AG04450 (cell line): ENCODE measurements around the gene COPS9. TPM values are rescaled to one million over a fixed set of nuclear protein-coding genes. Genes with fewer than 3 reads are reported as not detected.

Experiments used
- CTCF ChIA-PET: fragments of 300-600, 350-600 bp; formaldehyde crosslinking; extraction: SDS; loops from one replicate; lab custom pipeline; 2022; ENCODE audit warnings: antibody characterized with exemption, inconsistent platforms; lab: Charles Lee
- POLR2A ChIA-PET: fragments of 350-600 bp; formaldehyde crosslinking; extraction: SDS; loops from one replicate; lab custom pipeline; 2021; ENCODE audit warnings: antibody characterized with exemption, inconsistent platforms; lab: Yijun Ruan, JAX
- DNase-seq: peaks from one replicate; pipeline ENCODE4 v3.0.0-alpha.2; 2011; ENCODE audit warnings: low read depth, low spot score
- H3K27ac ChIP-seq: one replicate; pipeline ENCODE4 v1.5.1; 2012; ENCODE audit warnings: low read depth, low read length, control low read depth
- H3K27me3 ChIP-seq: one replicate; pipeline ENCODE4 v1.6.0; 2012; ENCODE audit warnings: low read length; ENCODE audit not compliant: control insufficient read depth, insufficient read depth
- H3K4me3 ChIP-seq: 2 replicates; pipeline ENCODE4 v1.5.1; 2011; ENCODE audit warnings: mild to moderate bottlenecking, low read depth, low read length, control low read depth
- H3K9me3 ChIP-seq: 2 replicates; pipeline ENCODE4 v1.5.1; 2012; ENCODE audit warnings: low read length; ENCODE audit not compliant: control insufficient read depth, insufficient read depth
- CTCF ChIP-seq: IDR thresholded peaks from 2 replicates; pipeline ENCODE4 v1.5.1; 2011; ENCODE audit warnings: low read depth, low read length, control low read depth, inconsistent platforms
- polyA plus RNA-seq: library from polyadenylated mRNA; depleted of rRNA; stranded (reverse); fragments of >200 nt; gene quantifications from 2 replicates; pipeline ENCODE4 v1.2.3, GENCODE V29; 2011

Gene COPS9
- polyA plus RNA-seq, 1 experiment: 360 TPM

GRCh38 chr2:240143801-240144648 lies 7.9 kb upstream of the COPS9 start:
- Histone ChIP-seq H3K9me3 (peaks cover 6% of the 10 kb centered on the region), H3K27ac (no peak overlapping the region), H3K27me3 (peaks cover 22% of the 10 kb centered on the region), H3K4me3 (no peak overlapping the region)
- ChIA-PET CTCF (interaction anchor here (0.6 to 8.8 kb wide), 20 partner anchors 8 to 328 kb away, joined by 3 to 239 read pairs (median 4); no protein-coding TSS in a partner anchor), POLR2A (interaction anchor here (0.9 kb wide), 1 partner anchor 83 kb away, joined by 3 read pairs; no protein-coding TSS in a partner anchor)
- DNase-seq: no peak
- peak; percentile 90 for TF ChIP-seq CTCF

DNA sequence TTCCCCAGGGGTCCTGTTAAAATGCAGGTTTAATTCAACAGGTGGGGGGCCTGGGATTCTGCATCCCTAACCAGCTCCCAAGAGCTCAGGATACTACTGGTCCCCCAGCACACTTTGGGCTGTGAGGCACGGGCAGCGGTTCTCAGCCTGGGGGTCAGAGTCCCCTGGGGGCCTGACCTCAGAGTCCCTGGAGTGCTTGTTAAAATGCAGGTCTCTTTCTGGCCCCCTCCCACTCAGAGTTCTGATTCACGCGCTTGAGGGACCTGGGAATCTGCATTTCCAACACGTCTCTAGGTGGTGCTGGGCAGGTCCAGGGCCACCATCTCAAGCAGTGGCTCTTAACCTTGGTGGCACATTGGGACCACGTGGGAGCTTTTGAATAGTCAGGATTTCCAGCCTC lies 7.2 kb upstream of the COPS9 start:
- Histone ChIP-seq H3K27me3 (peaks cover 22% of the 10 kb centered on the region), H3K4me3 (no peak overlapping the region), H3K9me3 (peaks cover 6% of the 10 kb centered on the region), H3K27ac (no peak overlapping the region)
- no peak for DNase-seq
- ChIA-PET POLR2A (interaction anchor here (0.9 kb wide), 1 partner anchor 82 kb away, joined by 3 read pairs; no protein-coding TSS in a partner anchor), CTCF (interaction anchor here (0.6 to 8.8 kb wide), 18 partner anchors 9 to 152 kb away, joined by 3 to 239 read pairs (median 4); no protein-coding TSS in a partner anchor)
- no peak for TF ChIP-seq CTCF

GRCh38 chr2:240142859-240143258 lies 6.8 kb upstream of the COPS9 start:
- Histone ChIP-seq H3K4me3 (no peak overlapping the region), H3K9me3 (peaks cover 6% of the 10 kb centered on the region), H3K27me3 (peaks cover 22% of the 10 kb centered on the region), H3K27ac (no peak overlapping the region)
- no peak for TF ChIP-seq CTCF
- POLR2A ChIA-PET: no interaction called here
- DNase-seq: no peak
- CTCF ChIA-PET: interaction anchor here (0.6 to 8.8 kb wide), 20 partner anchors 7 to 151 kb away, joined by 3 to 239 read pairs (median 4); no protein-coding TSS in a partner anchor

- Histone ChIP-seq H3K27me3 (peaks cover 22% of the 10 kb centered on the region), H3K27ac (no peak overlapping the region), H3K4me3 (no peak overlapping the region), H3K9me3 (peaks cover 1% of the 10 kb centered on the region)
- DNase-seq: no peak
- no peak for TF ChIP-seq CTCF
- CTCF ChIA-PET: interaction anchor here (0.6 to 8.8 kb wide), 8 partner anchors 8 to 120 kb away, joined by 3 to 239 read pairs (median 6); no protein-coding TSS in a partner anchor
- POLR2A ChIA-PET: no interaction called here
Observed at GRCh38 chr2:240142256-240142775, 6.2 kb upstream of the COPS9 start.

DNA sequence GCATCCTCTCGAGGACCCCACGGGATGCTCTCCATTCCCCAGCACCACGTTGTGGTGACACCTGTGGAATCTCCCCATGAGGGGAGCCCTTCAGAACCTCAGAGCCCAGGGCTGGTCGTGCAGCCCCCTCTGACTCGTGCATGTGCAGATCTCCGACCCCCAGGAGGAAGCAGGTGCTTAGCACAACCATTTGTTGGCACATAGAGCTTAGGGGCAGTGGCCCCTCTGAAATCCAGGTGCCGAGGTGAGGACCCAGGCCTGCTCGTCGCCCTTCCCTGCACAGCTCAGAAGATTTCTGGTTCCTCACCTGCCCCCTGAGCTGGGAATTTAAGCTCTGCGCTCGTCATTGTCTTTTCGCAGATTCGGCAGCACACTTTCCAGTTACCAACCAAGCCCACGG lies 5.6 kb upstream of the COPS9 start:
- ChIA-PET CTCF (interaction anchor here (0.6 to 8.8 kb wide), 5 partner anchors 9 to 691 kb away, joined by 3 to 239 read pairs (median 4); no protein-coding TSS in a partner anchor), POLR2A (no interaction called here)
- no peak overlapping the region for H3K27ac ChIP-seq
- TF ChIP-seq CTCF: no peak
- no peak overlapping the region for H3K4me3 ChIP-seq
- H3K27me3 ChIP-seq: peaks cover 22% of the 10 kb centered on the region
- DNase-seq: no peak
- H3K9me3 ChIP-seq: no peaks in the 10 kb centered on the region; the same call in 1 of the 2 replicates
